Thymus (tissue), 11 donors: ENCODE measurements around the gene SUGP1. TPM values are rescaled to one million over a fixed set of nuclear protein-coding genes. Genes with fewer than 3 reads are reported as not detected.

Experiments used
- DNase-seq, 9 donors: peaks; one replicate each; pipeline ENCODE4 v3.0.0-alpha.2; 2013; ENCODE audit warnings: low spot score in 9 of 9, low read depth in 6 of 9, missing footprints in 1 of 9
- H3K27ac ChIP-seq, 2 donors: one replicate each; pipeline ENCODE4 v1.5.1; 2013; ENCODE audit warnings: control low read depth in 1 of 2, low read depth in 1 of 2, low read length in 1 of 2, mild to moderate bottlenecking in 1 of 2, moderate library complexity in 1 of 2
- H3K27me3 ChIP-seq, 2 donors: one replicate each; pipeline ENCODE4 v1.5.1; 2013; ENCODE audit warnings: low read length in 1 of 2; ENCODE audit not compliant: control insufficient read depth in 2 of 2, insufficient read depth in 1 of 2
- H3K36me3 ChIP-seq, 2 donors: one replicate each; pipeline ENCODE4 v1.5.1; 2013; ENCODE audit warnings: low read length in 1 of 2, mild to moderate bottlenecking in 1 of 2, moderate library complexity in 1 of 2; ENCODE audit not compliant: control insufficient read depth in 2 of 2, insufficient read depth in 2 of 2
- H3K4me1 ChIP-seq, 2 donors: one replicate each; pipeline ENCODE4 v1.5.1; 2013; ENCODE audit warnings: low read length in 2 of 2; ENCODE audit not compliant: control insufficient read depth in 2 of 2, insufficient read depth in 2 of 2
- H3K4me3 ChIP-seq, 2 donors: one replicate each; pipeline ENCODE4 v1.5.1; 2013; ENCODE audit warnings: low read length in 2 of 2, control low read depth in 1 of 2, mild to moderate bottlenecking in 1 of 2
- H3K9me3 ChIP-seq, 2 donors: one replicate each; pipeline ENCODE4 v1.5.1; 2013; ENCODE audit warnings: low read length in 1 of 2, mild to moderate bottlenecking in 1 of 2; ENCODE audit not compliant: control insufficient read depth in 2 of 2, insufficient read depth in 1 of 2
- WGBS: extraction: QIAGEN DNeasy Blood & Tissue Kit; methylation state at CpG from one replicate; pipeline ENCODE4 v1.1.7; 2013; 5-methylcytosine and 5-hydroxymethylcytosine counted together
- polyA plus RNA-seq: library from polyadenylated mRNA; stranded (reverse); fragments of 200-250 nt; gene quantifications from one replicate; pipeline ENCODE4 v1.2.3, GENCODE V29; 2013
- total RNA-seq: library from RNA; stranded (reverse); fragments of 120-200 nt; gene quantifications from one replicate; pipeline ENCODE4 v1.2.4, GENCODE V29; 2013
- donor health status: healthy.

The SUGP1 gene
- total and polyA plus RNA-seq, 2 donors: 31.8 to 62.7 TPM

- H3K9me3 ChIP-seq: no peaks in the 10 kb centered on the region
- no peaks in the 10 kb centered on the region for H3K36me3 ChIP-seq
- no peak overlapping the region for H3K4me3 ChIP-seq
- peaks cover 27 to 59% of the 10 kb centered on the region in 2 donors for H3K27me3 ChIP-seq
- 82% methylated on average over 7 of the region's 7 CpGs for WGBS
- H3K4me1 ChIP-seq: no peaks in the 10 kb centered on the region
- no peak for DNase-seq
- H3K27ac ChIP-seq: no peak overlapping the region
Measured at GRCh38 chr19:19263886-19264487, 56.3 kb downstream of the SUGP1 start.

GRCh38 chr19:19262190-19263057, 57.9 kb downstream of the SUGP1 start:
- Histone ChIP-seq H3K27ac (no peak overlapping the region), H3K36me3 (no peaks in the 10 kb centered on the region), H3K27me3 (peaks cover 27 to 67% of the 10 kb centered on the region in 2 donors), H3K4me1 (no peaks in the 10 kb centered on the region), H3K4me3 (no peak overlapping the region), H3K9me3 (no peaks in the 10 kb centered on the region)
- DNase-seq: no peak
- 16% methylated on average over 31 of the region's 31 CpGs for WGBS

- H3K4me3 ChIP-seq: no peak overlapping the region
- H3K9me3 ChIP-seq: no peaks in the 10 kb centered on the region
- H3K27me3 ChIP-seq: peaks cover 27 to 69% of the 10 kb centered on the region in 2 donors
- no peaks in the 10 kb centered on the region for H3K4me1 ChIP-seq
- no peak for DNase-seq
- H3K27ac ChIP-seq: no peak overlapping the region
- no peaks in the 10 kb centered on the region for H3K36me3 ChIP-seq
- 2% methylated on average over 52 of the region's 52 CpGs for WGBS
Measured at GRCh38 chr19:19261350-19262189, 58.7 kb downstream of the SUGP1 start.

- Histone ChIP-seq H3K4me1 (no peaks in the 10 kb centered on the region), H3K9me3 (no peaks in the 10 kb centered on the region), H3K27ac (no peak overlapping the region), H3K36me3 (no peaks in the 10 kb centered on the region), H3K27me3 (peaks cover 27 to 76% of the 10 kb centered on the region in 2 donors), H3K4me3 (no peak overlapping the region)
- DNase-seq: no peak
- WGBS: 61% methylated on average over 36 of the region's 36 CpGs
Measured at GRCh38 chr19:19260417-19261214, 59.7 kb downstream of the SUGP1 start.

GRCh38 chr19:19259741-19260140, 60.6 kb downstream of the SUGP1 start:
- WGBS: 75% methylated on average over 2 of the region's 2 CpGs
- Histone ChIP-seq H3K9me3 (no peaks in the 10 kb centered on the region), H3K27me3 (peaks cover 26 to 79% of the 10 kb centered on the region in 2 donors), H3K4me3 (no peak overlapping the region), H3K4me1 (no peaks in the 10 kb centered on the region), H3K27ac (no peak overlapping the region), H3K36me3 (no peaks in the 10 kb centered on the region)
- peak in 1 of 9 donors; percentile 10 for DNase-seq

GRCh38 chr19:19258589-19259338, 61.5 kb downstream of the SUGP1 start:
- DNase-seq: no peak
- 96% methylated on average over 41 of the region's 41 CpGs for WGBS
- Histone ChIP-seq H3K36me3 (no peaks in the 10 kb centered on the region), H3K27ac (no peak overlapping the region), H3K27me3 (peaks cover 23 to 71% of the 10 kb centered on the region in 2 donors), H3K4me1 (no peaks in the 10 kb centered on the region), H3K4me3 (no peak overlapping the region), H3K9me3 (no peaks in the 10 kb centered on the region)

GRCh38 chr19:19257836-19258588, 62.3 kb downstream of the SUGP1 start:
- Histone ChIP-seq H3K36me3 (no peaks in the 10 kb centered on the region), H3K9me3 (no peaks in the 10 kb centered on the region), H3K27ac (no peak overlapping the region), H3K4me1 (no peaks in the 10 kb centered on the region), H3K27me3 (peaks cover 21 to 63% of the 10 kb centered on the region in 2 donors), H3K4me3 (no peak overlapping the region)
- 83% methylated on average over 72 of the region's 72 CpGs for WGBS
- no peak for DNase-seq
